ENCODE data around the gene VPS18.

VPS18 gene

DNA sequence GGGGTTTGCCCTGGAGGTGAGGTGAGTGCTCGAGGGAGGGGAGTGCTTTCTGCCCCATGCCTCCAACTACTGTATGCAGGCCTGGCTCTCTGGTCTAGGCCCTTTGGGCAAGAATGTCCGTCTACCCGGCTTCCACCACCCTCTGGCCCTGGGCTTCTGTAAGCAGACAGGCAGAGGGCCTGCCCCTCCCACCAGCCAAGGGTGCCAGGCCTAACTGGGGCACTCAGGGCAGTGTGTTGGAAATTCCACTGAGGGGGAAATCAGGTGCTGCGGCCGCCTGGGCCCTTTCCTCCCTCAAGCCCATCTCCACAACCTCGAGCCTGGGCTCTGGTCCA is 44.3 kb downstream of the VPS18 start:
- Histone ChIP-seq H3K4me3 (ENCODE audit: insufficient read depth, low read length, poor library complexity, severe bottlenecking) (no peak overlapping the region), H3K9me3 (ENCODE audit: insufficient read depth, low read length) (no peaks in the 10 kb centered on the region), H3K9ac (ENCODE audit: low read length) (no peak overlapping the region), H3K36me3 (ENCODE audit: low read length) (no peaks in the 10 kb centered on the region), H3K27me3 (ENCODE audit: low read length) (no peaks in the 10 kb centered on the region), H3K4me2 (ENCODE audit: low read depth, low read length, poor library complexity, severe bottlenecking) (no peak overlapping the region), H3F3A (ENCODE audit: insufficient read depth) (no peaks in the 10 kb centered on the region), H3K27ac (ENCODE audit: low read depth, low read length) (no peak overlapping the region), H4K20me1 (ENCODE audit: low read depth, low read length) (no peaks in the 10 kb centered on the region), H3K79me2 (ENCODE audit: insufficient read depth, low read length) (no peaks in the 10 kb centered on the region), H3K9me2 (replicated peaks; ENCODE audit: insufficient read depth, low read length) (no peaks in the 10 kb centered on the region), H2AFZ (ENCODE audit: low read depth, low read length, severe bottlenecking) (no peak overlapping the region)
- no peak for TF ChIP-seq EZH2phosphoT487 (conservative IDR thresholded peaks at IDR 0.05; ENCODE audit: low read length)
- TF ChIP-seq, protein P1, sequence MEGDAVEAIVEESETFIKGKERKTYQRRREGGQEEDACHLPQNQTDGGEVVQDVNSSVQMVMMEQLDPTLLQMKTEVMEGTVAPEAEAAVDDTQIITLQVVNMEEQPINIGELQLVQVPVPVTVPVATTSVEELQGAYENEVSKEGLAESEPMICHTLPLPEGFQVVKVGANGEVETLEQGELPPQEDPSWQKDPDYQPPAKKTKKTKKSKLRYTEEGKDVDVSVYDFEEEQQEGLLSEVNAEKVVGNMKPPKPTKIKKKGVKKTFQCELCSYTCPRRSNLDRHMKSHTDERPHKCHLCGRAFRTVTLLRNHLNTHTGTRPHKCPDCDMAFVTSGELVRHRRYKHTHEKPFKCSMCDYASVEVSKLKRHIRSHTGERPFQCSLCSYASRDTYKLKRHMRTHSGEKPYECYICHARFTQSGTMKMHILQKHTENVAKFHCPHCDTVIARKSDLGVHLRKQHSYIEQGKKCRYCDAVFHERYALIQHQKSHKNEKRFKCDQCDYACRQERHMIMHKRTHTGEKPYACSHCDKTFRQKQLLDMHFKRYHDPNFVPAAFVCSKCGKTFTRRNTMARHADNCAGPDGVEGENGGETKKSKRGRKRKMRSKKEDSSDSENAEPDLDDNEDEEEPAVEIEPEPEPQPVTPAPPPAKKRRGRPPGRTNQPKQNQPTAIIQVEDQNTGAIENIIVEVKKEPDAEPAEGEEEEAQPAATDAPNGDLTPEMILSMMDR (IDR thresholded peaks at IDR 0.05; ENCODE audit: insufficient read depth, low read length, poor library complexity, severe bottlenecking), result no peak

DNA sequence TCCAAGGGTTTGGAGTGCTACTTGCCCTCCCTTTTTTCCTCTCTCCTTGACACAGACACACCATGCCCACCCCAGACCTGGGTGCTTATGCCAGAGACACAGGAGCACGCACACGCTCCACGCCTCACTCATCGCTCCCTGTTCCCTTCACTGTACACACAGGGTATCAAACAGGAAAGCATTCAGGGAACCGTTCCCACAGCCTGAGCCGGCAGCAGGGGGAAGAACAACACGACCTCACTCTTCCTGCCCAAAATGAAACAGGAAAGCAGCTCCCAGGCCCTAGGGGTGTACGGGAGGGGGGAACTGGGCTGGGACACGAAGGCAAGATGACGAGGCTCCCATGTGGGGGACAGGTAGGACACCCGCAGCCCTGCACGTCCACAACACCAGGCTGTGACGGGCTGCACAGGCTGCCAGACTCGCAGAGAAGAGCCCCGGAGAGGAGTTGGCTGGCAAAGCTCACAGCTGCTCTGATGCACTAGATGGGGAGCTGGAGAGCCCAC is 46.1 kb downstream of the VPS18 start:
- no peak for TF ChIP-seq EZH2phosphoT487 (conservative IDR thresholded peaks at IDR 0.05; ENCODE audit: low read length)
- TF ChIP-seq, protein P1 (IDR thresholded peaks at IDR 0.05; ENCODE audit: insufficient read depth, low read length, poor library complexity, severe bottlenecking), result no peak
- Histone ChIP-seq H3K9ac (ENCODE audit: low read length) (no peak overlapping the region), H3K27ac (ENCODE audit: low read depth, low read length) (no peak overlapping the region), H3K4me3 (ENCODE audit: insufficient read depth, low read length, poor library complexity, severe bottlenecking) (no peak overlapping the region), H3K9me3 (ENCODE audit: insufficient read depth, low read length) (no peaks in the 10 kb centered on the region), H3K4me2 (ENCODE audit: low read depth, low read length, poor library complexity, severe bottlenecking) (no peak overlapping the region), H3K79me2 (ENCODE audit: insufficient read depth, low read length) (no peaks in the 10 kb centered on the region), H3K36me3 (ENCODE audit: low read length) (no peaks in the 10 kb centered on the region), H3K9me2 (replicated peaks; ENCODE audit: insufficient read depth, low read length) (no peaks in the 10 kb centered on the region), H3K27me3 (ENCODE audit: low read length) (no peaks in the 10 kb centered on the region), H3F3A (ENCODE audit: insufficient read depth) (no peaks in the 10 kb centered on the region), H4K20me1 (ENCODE audit: low read depth, low read length) (no peaks in the 10 kb centered on the region), H2AFZ (ENCODE audit: low read depth, low read length, severe bottlenecking) (no peak overlapping the region)

DNA sequence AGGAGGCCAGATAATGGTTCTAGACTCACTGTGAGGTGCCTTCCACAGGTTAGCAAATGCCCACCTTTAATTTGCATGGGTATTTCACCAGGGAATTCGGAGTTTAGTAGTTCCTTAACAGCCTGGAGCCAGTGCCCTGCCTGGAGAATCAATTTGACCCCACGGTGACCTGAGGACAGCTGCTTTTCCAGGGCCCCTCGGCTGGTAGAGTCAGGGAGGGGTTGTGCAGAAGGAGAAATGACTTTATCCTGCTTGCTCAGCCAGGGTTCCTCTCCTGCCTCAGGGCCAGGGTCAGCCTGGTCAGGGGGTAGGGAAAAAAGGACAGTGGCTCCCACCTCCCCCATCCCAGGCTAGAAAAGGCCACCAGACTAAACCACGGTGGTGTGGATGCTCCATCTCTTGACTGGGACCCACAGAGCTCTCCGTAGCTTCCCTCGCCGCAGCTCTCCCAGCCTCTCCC is 46.8 kb downstream of the VPS18 start:
- no peaks in the 10 kb centered on the region for H3K36me3 ChIP-seq (ENCODE audit: low read length)
- H3K27ac ChIP-seq (ENCODE audit: low read depth, low read length), result no peak overlapping the region
- H3K9me2 ChIP-seq (replicated peaks; ENCODE audit: insufficient read depth, low read length), result no peaks in the 10 kb centered on the region
- no peaks in the 10 kb centered on the region for H3K79me2 ChIP-seq (ENCODE audit: insufficient read depth, low read length)
- H2AFZ ChIP-seq (ENCODE audit: low read depth, low read length, severe bottlenecking), result peak overlapping the region; percentile 95
- H4K20me1 ChIP-seq (ENCODE audit: low read depth, low read length), result no peaks in the 10 kb centered on the region
- no peaks in the 10 kb centered on the region for H3K9me3 ChIP-seq (ENCODE audit: insufficient read depth, low read length)
- TF ChIP-seq EZH2phosphoT487 (conservative IDR thresholded peaks at IDR 0.05; ENCODE audit: low read length), result no peak
- H3K27me3 ChIP-seq (ENCODE audit: low read length), result no peaks in the 10 kb centered on the region
- H3F3A ChIP-seq (ENCODE audit: insufficient read depth), result no peaks in the 10 kb centered on the region
- H3K4me2 ChIP-seq (ENCODE audit: low read depth, low read length, poor library complexity, severe bottlenecking), result peak overlapping the region; percentile 62
- peak overlapping the region; percentile 65 for H3K9ac ChIP-seq (ENCODE audit: low read length)
- peak overlapping the region; percentile 51 for H3K4me3 ChIP-seq (ENCODE audit: insufficient read depth, low read length, poor library complexity, severe bottlenecking)

DNA sequence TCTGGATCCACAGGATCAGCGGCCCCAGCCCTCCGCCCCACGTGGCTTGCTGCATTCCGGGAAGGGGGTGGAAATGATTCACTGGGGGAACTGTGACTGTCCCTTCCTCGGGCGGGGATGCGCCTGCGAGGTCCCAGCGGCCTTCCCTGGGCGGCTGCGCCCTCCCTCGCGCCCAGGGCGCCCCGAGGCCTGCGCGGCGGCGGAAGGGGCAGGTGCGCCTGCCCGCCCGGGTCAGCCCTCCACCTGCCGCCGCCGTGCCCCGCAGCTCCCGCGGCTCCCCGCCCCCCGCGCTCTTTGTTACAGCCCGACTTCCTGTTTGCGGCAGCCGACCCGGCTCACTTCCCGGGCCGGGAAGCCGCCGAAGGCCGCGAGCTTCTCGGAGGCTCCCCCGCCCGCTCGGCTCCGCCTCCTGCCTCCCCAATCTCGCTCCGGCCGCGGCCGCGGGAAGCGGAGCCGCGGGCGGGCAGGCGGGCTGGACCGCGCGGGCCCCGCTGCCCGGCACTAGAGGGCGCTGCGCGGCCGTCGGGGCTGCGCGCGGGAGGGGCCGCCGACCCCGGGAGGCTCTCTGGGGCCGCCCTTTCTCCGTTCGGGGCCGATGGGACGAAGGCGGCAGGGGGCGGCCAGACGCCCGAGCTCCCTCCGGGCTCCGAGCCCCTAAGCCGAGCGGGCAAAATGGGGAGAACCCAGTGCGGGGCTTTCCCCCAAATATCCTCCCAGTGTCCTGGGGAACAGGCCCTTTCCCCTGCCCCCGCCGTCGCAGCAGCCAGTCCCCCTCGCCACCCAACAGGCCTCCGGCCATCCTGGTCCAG is 47.5 kb downstream of the VPS18 start:
- TF ChIP-seq, protein P1 (IDR thresholded peaks at IDR 0.05; ENCODE audit: insufficient read depth, low read length, poor library complexity, severe bottlenecking), result no peak
- TF ChIP-seq EZH2phosphoT487 (conservative IDR thresholded peaks at IDR 0.05; ENCODE audit: low read length), result no peak
- no peak overlapping the region for H3K27ac ChIP-seq (ENCODE audit: low read depth, low read length)
- no peaks in the 10 kb centered on the region for H3F3A ChIP-seq (ENCODE audit: insufficient read depth)
- peak overlapping the region; percentile 62 for H3K4me2 ChIP-seq (ENCODE audit: low read depth, low read length, poor library complexity, severe bottlenecking)
- no peaks in the 10 kb centered on the region for H3K9me3 ChIP-seq (ENCODE audit: insufficient read depth, low read length)
- H3K79me2 ChIP-seq (ENCODE audit: insufficient read depth, low read length), result no peaks in the 10 kb centered on the region
- H2AFZ ChIP-seq (ENCODE audit: low read depth, low read length, severe bottlenecking), result peak overlapping the region; percentile 95
- no peaks in the 10 kb centered on the region for H4K20me1 ChIP-seq (ENCODE audit: low read depth, low read length)
- no peaks in the 10 kb centered on the region for H3K27me3 ChIP-seq (ENCODE audit: low read length)
- H3K9me2 ChIP-seq (replicated peaks; ENCODE audit: insufficient read depth, low read length), result no peaks in the 10 kb centered on the region
- no peaks in the 10 kb centered on the region for H3K36me3 ChIP-seq (ENCODE audit: low read length)
- peak overlapping the region; percentile 65 for H3K9ac ChIP-seq (ENCODE audit: low read length)
- H3K4me3 ChIP-seq (ENCODE audit: insufficient read depth, low read length, poor library complexity, severe bottlenecking), result peak overlapping the region; percentile 51
